ENCODE data around the gene COL5A1.

DNA sequence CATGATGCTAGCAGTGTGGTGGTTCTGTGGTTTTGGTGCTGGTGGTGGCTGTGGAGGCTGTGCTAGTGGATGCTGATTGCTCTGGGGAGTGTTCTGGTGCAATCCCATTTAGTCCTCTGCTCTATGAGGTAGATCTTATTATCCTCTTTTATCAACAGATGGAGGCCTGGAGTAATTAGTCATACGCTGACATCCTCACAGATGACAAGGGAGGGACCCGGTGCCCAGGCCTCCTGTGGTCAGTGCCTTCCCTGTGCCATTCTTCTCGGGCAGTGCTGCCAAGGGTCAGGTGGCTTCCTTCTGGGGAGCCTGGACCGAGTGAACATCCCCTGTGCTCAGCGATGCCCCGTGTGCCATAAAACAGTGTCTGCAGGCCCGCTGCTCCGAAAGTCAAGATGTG, 74.5 kb downstream of the COL5A1 start:
- TF ChIP-seq GATA2 (IDR thresholded peaks at IDR 0.05; ENCODE audit: low read depth, low read length): peak; percentile 36; the same call in 1 of the 2 replicates
- TF ChIP-seq GATA3 (IDR thresholded peaks at IDR 0.05; ENCODE audit: low read depth, low read length): no peak

Measured in SH-SY5Y (cell line).